ENCODE measurements around the gene SCAMP1.

DNA sequence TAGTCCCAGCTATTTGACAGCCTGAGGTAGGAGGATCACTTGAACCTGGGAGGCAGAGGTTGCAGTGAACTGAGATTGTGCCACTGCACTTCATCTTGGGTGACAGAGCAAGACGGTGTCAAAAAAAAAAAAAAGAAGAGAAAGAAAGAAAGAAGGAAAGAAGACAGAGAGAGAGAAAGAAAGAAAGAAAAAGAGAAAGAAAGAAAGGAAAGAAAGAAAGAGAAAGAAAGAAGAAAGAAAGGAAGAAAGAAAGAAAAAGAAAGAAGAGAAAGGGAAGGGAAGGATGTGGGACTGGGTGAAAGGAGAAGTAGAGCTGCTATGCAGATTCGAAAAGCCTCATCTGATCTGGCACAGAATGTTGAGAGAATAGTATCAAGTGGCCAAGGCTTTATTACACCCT is 23.7 kb upstream of the SCAMP1 start:
- TF ChIP-seq GATA2 (IDR thresholded peaks at IDR 0.05; ENCODE audit: low read depth, low read length), result no peak
- TF ChIP-seq GATA3 (IDR thresholded peaks at IDR 0.05; ENCODE audit: low read depth, low read length), result no peak

Measured in SH-SY5Y (cell line).